GM21825 (cell line): ENCODE results near the gene PAX2.

Source experiments
- ATAC-seq: cut with Tn5 transposase; IDR thresholded peaks from one replicate; pipeline ENCODE4 v1.9.1; 2021; ENCODE audit warnings: mild to moderate bottlenecking, moderate library complexity; ENCODE audit not compliant: unreplicated experiment

The PAX2 gene

GRCh38 chr10:100723770-100724530, 21.4 kb upstream of the PAX2 start:
- no peak for ATAC-seq

- no peak for ATAC-seq
Observed at GRCh38 chr10:100724531-100725027, 20.8 kb upstream of the PAX2 start.

- no peak for ATAC-seq
Observed at GRCh38 chr10:100725071-100725471, 20.3 kb upstream of the PAX2 start.

- ATAC-seq: no peak
Observed at GRCh38 chr10:100725869-100726426, 19.4 kb upstream of the PAX2 start.

- no peak for ATAC-seq
Observed at GRCh38 chr10:100727808-100728207, 17.6 kb upstream of the PAX2 start.

- ATAC-seq: no peak
Observed at GRCh38 chr10:100728928-100729861, 16.2 kb upstream of the PAX2 start.

GRCh38 chr10:100729862-100730724, 15.3 kb upstream of the PAX2 start:
- ATAC-seq: no peak

- peak; percentile 52 for ATAC-seq
Observed at GRCh38 chr10:100730725-100731406, 14.5 kb upstream of the PAX2 start.

- no peak for ATAC-seq
Observed at GRCh38 chr10:100731407-100732240, 13.8 kb upstream of the PAX2 start.

- ATAC-seq: no peak
Observed at GRCh38 chr10:100732241-100732596, 13.2 kb upstream of the PAX2 start.

GRCh38 chr10:100733329-100733728, 12.1 kb upstream of the PAX2 start:
- no peak for ATAC-seq

GRCh38 chr10:100734295-100735086, 10.9 kb upstream of the PAX2 start:
- ATAC-seq: no peak

GRCh38 chr10:100735087-100735336, 10.4 kb upstream of the PAX2 start:
- no peak for ATAC-seq

GRCh38 chr10:100735337-100736143, 9.8 kb upstream of the PAX2 start:
- ATAC-seq: no peak

- ATAC-seq: no peak
Observed at GRCh38 chr10:100736144-100736808, 9.1 kb upstream of the PAX2 start.

GRCh38 chr10:100736809-100737354, 8.5 kb upstream of the PAX2 start:
- ATAC-seq: no peak
